ENCODE results near the gene BCKDHB.

DNA sequence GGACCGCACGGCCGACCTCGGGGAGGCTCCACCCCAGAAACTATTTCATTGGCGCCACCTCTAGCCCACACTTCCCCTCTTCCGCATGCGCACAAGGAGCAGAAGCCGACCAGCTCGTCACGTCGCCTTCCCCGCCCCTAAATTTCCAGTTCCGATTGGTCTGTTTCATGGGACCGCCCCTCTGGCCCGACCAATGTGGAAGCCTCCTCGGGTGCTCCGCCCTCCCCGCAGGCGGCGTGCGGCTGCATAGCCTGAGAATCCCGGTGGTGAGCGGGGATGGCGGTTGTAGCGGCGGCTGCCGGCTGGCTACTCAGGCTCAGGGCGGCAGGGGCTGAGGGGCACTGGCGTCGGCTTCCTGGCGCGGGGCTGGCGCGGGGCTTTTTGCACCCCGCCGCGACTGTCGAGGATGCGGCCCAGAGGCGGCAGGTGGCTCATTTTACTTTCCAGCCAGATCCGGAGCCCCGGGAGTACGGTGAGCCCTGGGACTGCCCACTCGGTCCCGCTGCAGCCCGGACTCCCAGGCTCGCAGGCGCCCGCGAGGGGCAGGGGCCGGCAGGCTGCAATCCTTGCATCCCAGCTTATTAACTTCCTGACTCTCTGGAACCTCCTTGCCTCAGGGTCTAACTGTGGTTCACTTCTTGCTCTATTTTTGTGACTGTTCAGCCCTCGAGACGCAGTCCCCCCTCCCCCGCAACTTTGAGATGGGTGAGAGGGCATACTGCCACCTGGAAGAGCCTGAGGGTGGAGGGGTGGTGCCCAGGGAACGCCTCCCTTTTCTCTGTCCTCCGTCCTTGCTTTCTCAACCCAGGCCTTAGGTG lies at the start of gene BCKDHB:
- TF ChIP-seq FOS (IDR thresholded peaks at IDR 0.05; ENCODE audit: low read depth, low read length) (peak; percentile 8; the same call in 1 of the 2 replicates), RAD21 (IDR thresholded peaks at IDR 0.05; ENCODE audit: low read length) (no peak), CEBPB (IDR thresholded peaks at IDR 0.05; ENCODE audit: low read depth, low read length) (no peak), MAFK (IDR thresholded peaks at IDR 0.05; ENCODE audit: low read depth, low read length) (no peak), POLR2A (IDR thresholded peaks at IDR 0.05; ENCODE audit: low read depth, low read length) (peak; percentile 85)
- TF ChIP-seq, protein P1, sequence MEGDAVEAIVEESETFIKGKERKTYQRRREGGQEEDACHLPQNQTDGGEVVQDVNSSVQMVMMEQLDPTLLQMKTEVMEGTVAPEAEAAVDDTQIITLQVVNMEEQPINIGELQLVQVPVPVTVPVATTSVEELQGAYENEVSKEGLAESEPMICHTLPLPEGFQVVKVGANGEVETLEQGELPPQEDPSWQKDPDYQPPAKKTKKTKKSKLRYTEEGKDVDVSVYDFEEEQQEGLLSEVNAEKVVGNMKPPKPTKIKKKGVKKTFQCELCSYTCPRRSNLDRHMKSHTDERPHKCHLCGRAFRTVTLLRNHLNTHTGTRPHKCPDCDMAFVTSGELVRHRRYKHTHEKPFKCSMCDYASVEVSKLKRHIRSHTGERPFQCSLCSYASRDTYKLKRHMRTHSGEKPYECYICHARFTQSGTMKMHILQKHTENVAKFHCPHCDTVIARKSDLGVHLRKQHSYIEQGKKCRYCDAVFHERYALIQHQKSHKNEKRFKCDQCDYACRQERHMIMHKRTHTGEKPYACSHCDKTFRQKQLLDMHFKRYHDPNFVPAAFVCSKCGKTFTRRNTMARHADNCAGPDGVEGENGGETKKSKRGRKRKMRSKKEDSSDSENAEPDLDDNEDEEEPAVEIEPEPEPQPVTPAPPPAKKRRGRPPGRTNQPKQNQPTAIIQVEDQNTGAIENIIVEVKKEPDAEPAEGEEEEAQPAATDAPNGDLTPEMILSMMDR (conservative IDR thresholded peaks at IDR 0.05; ENCODE audit: low read depth, low read length) = no peak

Measured in IMR-90 (cell line).